Epithelial cell of proximal tubule (primary cell): ENCODE measurements around the gene PRSS38. TPM values are rescaled to one million over a fixed set of nuclear protein-coding genes. Genes with fewer than 3 reads are reported as not detected.
A peak's percentile ranks its signal among the peaks of the same experiment; 100 is the strongest.

ENCODE experiments used
- DNase-seq: peaks from one replicate; pipeline ENCODE4 v3.0.0-alpha.2; 2011; ENCODE audit warnings: low read depth
- H3K4me3 ChIP-seq: 2 replicates; pipeline ENCODE4 v1.5.1; 2011; ENCODE audit warnings: low read depth, mild to moderate bottlenecking, low read length
- total RNA-seq: library from RNA; depleted of rRNA; stranded (reverse); fragments of >200 nt; gene quantifications from 2 replicates; pipeline ENCODE4 v1.2.3, GENCODE V29; 2015
- TF ChIP-seq, protein P1 (sequence below): conservative IDR thresholded peaks from 2 replicates; pipeline ENCODE4 v1.5.1; 2012; ENCODE audit warnings: low read depth, mild to moderate bottlenecking, low read length

PRSS38 gene
- total RNA-seq, 1 donor from 2014 or later: not detected

DNA sequence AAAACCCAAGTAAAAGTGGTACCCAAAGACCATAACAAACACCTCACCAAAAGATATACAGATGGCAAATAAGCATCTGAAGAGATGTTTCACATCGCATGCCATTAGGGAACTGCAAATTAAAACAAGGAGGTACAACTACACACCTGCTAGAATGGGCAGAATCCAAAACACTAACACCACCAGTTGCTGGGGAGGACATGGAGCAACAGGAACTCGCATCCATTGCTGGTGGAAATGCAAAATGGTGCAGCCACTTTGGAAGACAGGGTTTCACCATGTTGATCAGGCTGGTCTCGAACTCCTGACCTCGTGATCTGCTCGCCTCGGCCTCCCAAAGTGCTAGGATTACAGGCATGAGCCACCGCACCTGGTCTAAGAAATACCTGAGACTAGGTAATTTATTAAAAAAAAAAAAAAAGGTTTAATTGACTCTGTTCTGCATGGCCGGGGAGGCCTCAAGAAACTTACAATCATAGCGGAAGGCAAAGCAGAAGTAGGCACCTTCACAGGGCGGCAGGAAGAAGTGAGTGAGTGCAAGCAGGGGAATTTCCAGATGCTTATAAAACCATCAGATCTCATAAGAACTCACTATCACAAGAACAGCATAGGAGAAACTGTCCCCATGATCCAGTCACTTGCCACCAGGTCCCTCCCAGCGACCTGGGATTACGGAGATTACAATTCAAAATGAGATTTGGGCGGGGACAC, 30.2 kb upstream of the PRSS38 start:
- no peak overlapping the region for H3K4me3 ChIP-seq
- TF ChIP-seq, protein P1, sequence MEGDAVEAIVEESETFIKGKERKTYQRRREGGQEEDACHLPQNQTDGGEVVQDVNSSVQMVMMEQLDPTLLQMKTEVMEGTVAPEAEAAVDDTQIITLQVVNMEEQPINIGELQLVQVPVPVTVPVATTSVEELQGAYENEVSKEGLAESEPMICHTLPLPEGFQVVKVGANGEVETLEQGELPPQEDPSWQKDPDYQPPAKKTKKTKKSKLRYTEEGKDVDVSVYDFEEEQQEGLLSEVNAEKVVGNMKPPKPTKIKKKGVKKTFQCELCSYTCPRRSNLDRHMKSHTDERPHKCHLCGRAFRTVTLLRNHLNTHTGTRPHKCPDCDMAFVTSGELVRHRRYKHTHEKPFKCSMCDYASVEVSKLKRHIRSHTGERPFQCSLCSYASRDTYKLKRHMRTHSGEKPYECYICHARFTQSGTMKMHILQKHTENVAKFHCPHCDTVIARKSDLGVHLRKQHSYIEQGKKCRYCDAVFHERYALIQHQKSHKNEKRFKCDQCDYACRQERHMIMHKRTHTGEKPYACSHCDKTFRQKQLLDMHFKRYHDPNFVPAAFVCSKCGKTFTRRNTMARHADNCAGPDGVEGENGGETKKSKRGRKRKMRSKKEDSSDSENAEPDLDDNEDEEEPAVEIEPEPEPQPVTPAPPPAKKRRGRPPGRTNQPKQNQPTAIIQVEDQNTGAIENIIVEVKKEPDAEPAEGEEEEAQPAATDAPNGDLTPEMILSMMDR: no peak
- DNase-seq: no peak

DNA sequence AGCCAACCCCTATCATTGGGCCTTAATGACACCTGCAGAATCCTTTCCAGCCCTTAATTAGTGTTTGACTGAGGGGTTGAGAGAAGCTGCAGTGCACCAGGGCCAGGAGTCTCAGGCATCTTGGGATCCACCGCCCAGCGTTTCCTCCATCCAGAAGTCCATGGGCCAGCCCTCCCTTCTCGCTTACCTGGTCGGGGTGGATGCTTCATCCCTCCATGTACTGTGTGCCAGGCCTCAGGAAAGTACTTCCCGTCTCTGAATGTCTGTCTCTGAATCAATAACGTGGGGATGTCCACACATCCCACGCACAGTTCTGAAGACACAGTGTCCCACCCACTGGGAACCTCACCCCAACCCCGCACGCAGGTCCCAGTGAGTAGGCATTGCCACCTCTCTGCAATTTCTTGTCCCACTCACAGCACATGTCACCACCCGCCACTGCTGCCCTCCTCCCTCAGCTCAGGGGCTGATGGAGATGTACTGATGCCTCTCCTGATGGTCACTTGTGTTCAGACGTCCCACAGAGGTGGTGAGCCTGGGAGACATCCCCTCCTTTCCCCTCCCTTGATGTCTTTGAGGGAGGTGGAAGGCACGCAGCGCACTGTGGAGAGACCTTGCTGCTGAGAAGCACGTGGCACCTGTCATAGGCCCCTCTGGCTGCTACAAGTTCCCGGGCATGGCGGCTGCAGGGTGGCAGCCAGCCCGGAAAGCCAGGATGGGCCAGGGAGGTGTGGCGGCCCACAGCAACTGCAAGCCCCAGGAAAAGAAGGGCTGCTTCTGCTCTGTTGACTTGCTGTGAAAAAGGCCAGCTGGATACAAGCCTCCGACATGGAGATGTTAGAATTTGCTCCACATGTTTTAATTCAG, 29.4 kb upstream of the PRSS38 start:
- no peak overlapping the region for H3K4me3 ChIP-seq
- DNase-seq: no peak
- TF ChIP-seq, protein P1: no peak

DNA sequence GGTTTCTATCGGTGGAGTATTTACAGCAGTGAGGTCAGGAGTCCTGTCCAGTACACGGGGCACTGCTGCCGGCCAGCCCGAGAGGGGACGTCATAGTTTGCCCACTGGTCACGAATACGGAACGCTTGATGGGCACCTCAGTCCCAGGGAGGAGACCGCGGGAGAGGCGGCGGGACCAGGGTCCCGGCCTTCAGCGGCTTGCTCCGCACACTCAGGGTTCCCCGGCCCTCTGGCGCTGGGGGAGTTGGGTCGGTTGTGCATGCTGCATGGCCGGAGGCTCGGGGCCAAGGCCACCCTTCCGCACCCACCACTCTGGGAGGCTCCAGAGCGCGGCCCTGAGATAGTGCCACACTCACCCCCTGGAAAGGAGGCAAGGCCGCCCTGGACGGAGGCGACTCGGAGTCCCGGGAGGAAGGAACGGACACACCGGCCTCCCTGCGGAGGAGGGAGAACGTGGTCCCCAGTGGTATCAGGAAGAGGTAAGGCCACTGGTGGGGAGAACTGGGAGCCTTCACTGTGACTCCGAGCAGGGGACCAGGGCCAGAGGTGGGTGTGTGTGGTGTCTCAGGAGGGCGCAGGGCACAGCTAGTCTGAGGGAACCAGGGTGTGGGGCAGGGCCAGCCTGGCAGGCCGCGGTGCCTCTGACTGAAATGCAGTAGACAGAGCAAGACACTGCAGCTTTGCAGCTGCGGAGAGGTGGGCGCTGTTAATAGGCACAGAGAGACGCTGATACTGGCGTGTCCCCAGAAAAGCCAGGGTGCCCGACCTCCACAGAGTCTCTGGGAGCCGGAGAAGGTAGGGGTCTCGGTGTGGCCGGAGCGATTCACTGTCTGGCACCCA, 28.6 kb upstream of the PRSS38 start:
- TF ChIP-seq, protein P1: no peak
- H3K4me3 ChIP-seq: peak overlapping the region; percentile 71
- no peak for DNase-seq

DNA sequence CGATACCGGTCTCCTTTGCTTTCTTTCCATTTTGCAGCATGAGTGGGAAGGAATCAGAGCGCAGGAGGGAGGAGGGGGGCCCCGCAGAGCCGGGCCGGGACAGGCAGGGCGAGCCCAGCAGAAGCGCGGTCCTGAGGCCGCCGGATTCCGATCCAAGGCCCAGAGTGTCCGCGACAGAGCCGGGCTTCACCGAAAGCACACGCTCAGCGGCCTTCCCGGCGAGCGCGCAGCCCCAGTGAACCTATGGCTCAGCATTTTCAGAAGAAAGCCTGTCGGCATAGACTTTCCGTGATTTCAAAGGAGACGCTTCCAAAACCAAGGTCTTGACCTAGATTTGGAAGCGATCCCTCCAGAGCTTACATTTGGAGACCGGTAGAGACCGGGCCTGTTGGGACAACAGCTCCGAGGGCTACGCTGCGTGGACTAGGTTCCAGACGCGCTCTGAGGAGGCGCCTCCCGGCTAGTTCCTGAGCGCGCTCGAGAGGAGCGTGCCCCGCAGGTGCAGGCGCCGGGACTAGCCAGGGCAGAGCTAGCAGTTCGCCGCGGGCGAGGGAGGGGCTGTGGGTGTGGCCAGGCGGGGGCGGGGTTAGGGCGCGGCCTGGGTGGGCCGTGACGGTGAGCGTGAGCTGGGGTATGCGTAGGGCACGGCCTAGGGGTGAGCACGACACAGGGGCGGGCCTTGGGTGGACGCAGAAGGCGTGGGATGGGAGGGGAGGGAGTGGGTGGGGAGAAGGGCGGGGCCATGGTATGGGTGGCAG, 27.8 kb upstream of the PRSS38 start:
- TF ChIP-seq, protein P1: no peak
- peak; percentile 22 for DNase-seq
- H3K4me3 ChIP-seq: peak overlapping the region; percentile 71

DNA sequence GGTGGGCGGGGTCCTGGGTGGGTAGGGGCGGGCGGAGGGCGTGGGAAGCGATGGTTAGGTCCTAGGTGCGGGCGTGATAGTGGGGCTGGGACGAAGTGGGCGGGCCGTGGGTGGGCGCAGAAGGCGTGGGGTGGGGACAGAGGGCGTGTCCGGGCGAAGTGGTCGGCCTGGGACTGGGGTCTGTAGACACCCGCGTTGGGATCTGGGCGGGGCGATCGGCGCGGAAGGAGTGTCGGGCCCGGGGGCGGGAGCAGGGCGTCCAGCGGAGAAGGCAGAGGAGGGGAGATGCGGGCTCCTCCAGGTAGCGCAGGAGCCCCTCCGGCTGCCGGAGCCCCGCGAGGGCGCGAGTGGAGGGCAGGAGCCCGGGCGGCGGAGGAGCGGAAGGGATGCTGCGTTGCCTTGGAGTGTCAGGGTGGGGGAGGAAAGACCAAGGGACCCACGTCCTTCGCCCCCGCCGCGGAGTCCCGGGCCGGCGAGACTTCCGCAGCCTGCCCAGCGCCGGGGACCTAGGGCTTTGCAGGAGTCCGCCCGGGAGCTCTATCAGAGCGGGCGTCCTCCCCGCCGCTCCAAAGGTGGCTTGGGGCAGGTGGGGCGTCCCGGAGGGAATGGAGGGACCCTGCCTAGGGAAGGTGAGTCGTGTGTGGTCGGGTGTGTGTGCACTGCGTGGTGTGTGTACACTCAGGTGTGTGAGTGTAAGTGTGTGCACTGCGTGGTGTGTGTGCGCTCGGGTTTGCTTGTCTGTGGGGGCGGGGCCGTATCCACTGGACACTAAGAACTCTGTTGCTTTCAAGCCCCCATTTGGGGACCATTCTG, 27.0 kb upstream of the PRSS38 start:
- no peak for DNase-seq
- peak overlapping the region; percentile 71 for H3K4me3 ChIP-seq

More for the DNA sequence above, 27.0 kb upstream of the PRSS38 start:
- TF ChIP-seq, protein P1: no peak
